GM12865 (cell line): Measurements from ENCODE around the gene TRAK1.

ENCODE experiments used
- DNase-seq: peaks from one replicate; pipeline ENCODE4 v3.0.0; 2010; ENCODE audit warnings: low read depth
- H3K4me3 ChIP-seq: 2 replicates; pipeline ENCODE4 v1.5.1; 2011; ENCODE audit warnings: mild to moderate bottlenecking, low read depth, low read length, control low read depth
- CTCF ChIP-seq: IDR thresholded peaks from 2 replicates; pipeline ENCODE4 v1.5.1; 2011; ENCODE audit warnings: low read length, control low read depth, low read depth, inconsistent platforms; ENCODE audit not compliant: insufficient read depth; ENCODE audit errors: missing control alignments

Gene TRAK1

DNA sequence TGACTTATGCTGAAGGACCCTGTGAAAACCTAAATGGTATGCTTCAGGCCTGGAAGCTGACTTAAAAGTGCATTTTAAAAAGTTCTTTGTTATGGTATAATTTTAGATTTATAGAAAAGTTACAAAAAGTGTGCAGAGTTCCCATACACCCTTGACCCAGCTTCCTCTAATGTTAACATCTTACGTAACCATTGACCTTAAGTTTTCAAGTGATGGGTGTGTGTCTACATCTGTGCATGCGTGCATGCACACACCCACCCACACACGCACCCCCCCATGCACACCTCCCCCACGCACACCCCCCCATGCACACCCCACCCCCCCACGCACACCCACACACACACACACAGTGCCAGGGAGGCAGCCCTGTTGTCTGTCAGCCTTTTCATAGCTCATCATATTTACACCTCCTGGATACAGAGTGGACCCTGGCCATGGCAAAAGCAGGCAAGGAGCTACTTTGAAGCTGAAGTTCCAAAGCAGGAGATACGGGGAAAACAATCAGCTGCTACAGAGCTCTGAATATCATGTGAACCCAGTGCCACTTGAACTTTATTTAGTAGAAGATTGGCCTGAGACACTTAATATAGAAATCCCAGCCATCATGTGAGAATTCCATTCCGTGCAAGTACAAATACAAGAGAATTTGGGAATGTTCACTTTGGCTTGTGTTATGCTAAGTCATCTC is 30.0 kb upstream of the TRAK1 start:
- no peak overlapping the region for H3K4me3 ChIP-seq
- DNase-seq, result no peak
- TF ChIP-seq CTCF, result no peak

DNA sequence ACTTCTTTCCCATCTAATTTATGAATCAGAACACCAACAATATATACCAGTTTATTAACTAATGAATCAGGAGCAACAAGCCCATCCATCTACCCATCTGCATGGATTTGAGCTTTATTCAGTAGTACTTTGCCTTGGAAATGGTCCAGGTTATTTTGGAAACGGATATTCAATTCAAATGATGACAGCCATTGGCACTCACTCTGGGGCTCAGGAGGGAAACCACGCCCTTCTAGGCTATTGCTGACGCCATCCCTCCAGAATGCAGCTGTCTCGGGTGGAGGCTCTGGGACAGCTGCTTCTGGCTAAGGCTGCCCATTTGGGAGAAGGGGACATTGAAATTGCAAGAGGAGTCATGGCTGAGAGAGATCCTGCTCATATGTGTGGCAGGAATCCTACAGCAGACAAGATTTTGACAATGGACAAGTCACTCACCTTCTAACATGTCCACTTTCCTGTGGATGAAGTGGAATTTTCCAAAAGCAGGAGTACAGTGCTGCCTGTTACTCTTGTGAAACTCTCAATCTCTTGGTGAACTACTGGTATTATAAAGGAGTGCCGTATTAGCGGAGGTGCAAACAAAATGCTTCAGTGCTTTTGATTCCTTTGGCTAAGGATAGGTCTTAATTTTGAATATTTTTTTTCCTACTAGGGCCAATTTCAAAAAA is 29.3 kb upstream of the TRAK1 start:
- no peak for TF ChIP-seq CTCF
- DNase-seq, result no peak
- no peak overlapping the region for H3K4me3 ChIP-seq

DNA sequence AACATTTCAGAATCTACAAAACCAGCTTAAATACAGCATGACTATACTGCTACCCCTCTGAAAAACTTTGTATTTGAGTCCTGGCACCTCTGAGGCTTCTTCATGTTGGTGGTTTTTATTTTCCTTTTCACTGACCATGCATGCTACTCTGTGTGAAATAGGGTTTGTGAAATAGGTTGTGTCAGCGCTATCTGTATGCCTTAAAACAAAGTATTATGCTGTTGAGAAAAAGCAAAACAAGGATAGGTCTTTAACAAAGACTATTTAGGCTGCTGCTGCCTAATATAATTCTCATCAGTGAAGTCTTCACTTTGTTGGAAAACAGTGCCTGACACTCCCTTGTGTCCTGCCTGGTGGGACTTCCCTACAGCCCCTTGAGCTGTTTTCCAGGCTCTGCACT is 28.7 kb upstream of the TRAK1 start:
- no peak for TF ChIP-seq CTCF
- no peak overlapping the region for H3K4me3 ChIP-seq
- no peak for DNase-seq

DNA sequence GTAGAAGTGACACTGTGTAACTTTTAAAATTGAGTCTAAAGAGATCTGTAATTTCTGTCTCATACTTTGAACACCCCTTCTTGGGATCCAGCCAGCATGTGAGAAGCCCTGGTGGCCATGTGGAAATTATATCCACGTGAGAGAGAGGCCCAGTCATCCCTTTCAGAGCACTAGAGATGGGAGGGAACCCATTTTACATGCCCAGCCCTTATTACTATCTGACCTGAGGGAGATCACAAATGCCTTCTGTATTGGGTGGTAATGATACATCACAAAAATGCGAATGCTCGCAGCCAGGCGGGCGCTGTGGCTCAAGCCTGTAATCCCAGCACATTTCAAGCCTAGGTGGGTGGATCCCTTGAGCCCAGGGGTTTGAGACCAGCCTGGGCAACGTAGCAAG is 27.3 kb upstream of the TRAK1 start:
- no peak for TF ChIP-seq CTCF
- H3K4me3 ChIP-seq, result no peak overlapping the region
- DNase-seq, result no peak

GRCh38 chr3:42066516-42067181 is 24.5 kb upstream of the TRAK1 start:
- peak overlapping the region; percentile 34 for H3K4me3 ChIP-seq
- DNase-seq, result peak; percentile 67
- TF ChIP-seq CTCF, result no peak

GRCh38 chr3:42067326-42067725 is 23.8 kb upstream of the TRAK1 start:
- peak; percentile 92 for DNase-seq
- no peak for TF ChIP-seq CTCF
- H3K4me3 ChIP-seq, result peak overlapping the region; percentile 34
